ENCODE results near the gene LITAF. TPM values are rescaled to one million over a fixed set of nuclear protein-coding genes. Genes with fewer than 3 reads are reported as not detected.

The LITAF gene
- polyA plus RNA-seq, 1 of the 3 experiments (the other 2 are of a cell fraction), result 45.7 TPM

- no peaks in the 10 kb centered on the region for H3K27me3 ChIP-seq (ENCODE audit: insufficient read depth)
- ChIA-PET POLR2A (no interaction called here), CTCF (no interaction called here)
- H3K4me2 ChIP-seq, result no peak overlapping the region
- no peaks in the 10 kb centered on the region for H3K9me3 ChIP-seq
- H3F3A ChIP-seq (replicated peaks; ENCODE audit: insufficient read depth), result no peaks in the 10 kb centered on the region
- H3K79me2 ChIP-seq (ENCODE audit: insufficient read depth), result peaks cover 70% of the 10 kb centered on the region; the same call in 1 of the 2 replicates
- TF ChIP-seq FOXM1 (IDR thresholded peaks at IDR 0.05; ENCODE audit: low read depth) (no peak), ELF1 (IDR thresholded peaks at IDR 0.05) (no peak), RCOR1 (IDR thresholded peaks at IDR 0.05; ENCODE audit: low read length) (no peak), TCF12 (IDR thresholded peaks at IDR 0.05) (no peak), SIN3A (IDR thresholded peaks at IDR 0.05; ENCODE audit: borderline replicate concordance, low read depth, low read length) (no peak), TAF1 (IDR thresholded peaks at IDR 0.05; ENCODE audit: borderline replicate concordance, low read depth, low read length) (no peak), RXRA (IDR thresholded peaks at IDR 0.05; ENCODE audit: borderline replicate concordance, low read depth) (no peak), TEAD4 (IDR thresholded peaks at IDR 0.05; ENCODE audit: borderline replicate concordance, insufficient read depth) (no peak), FOXJ3 (CRISPR knock-in tag; IDR thresholded peaks at IDR 0.05) (no peak), ZBTB33 (IDR thresholded peaks at IDR 0.05; ENCODE audit: borderline replicate concordance, low read depth) (no peak), GABPA (IDR thresholded peaks at IDR 0.05; ENCODE audit: low read depth) (no peak), PBX3 (IDR thresholded peaks at IDR 0.05) (no peak), POLR2AphosphoS5 (IDR thresholded peaks at IDR 0.05; ENCODE audit: low read depth, low read length) (no peak), SMC3 (IDR thresholded peaks at IDR 0.05; ENCODE audit: low read depth, low read length) (no peak), EP300 (IDR thresholded peaks at IDR 0.05; ENCODE audit: borderline replicate concordance in 1 of 2, low read depth in 1 of 2, low read length in 1 of 2) (no peak)
- H3K27ac ChIP-seq (ENCODE audit: low read depth in 2 of 2, low read length in 1 of 2), result no peak overlapping the region
- H3K9me2 ChIP-seq, result no peaks in the 10 kb centered on the region
- no peak for DNase-seq
- H3K4me1 ChIP-seq (ENCODE audit: control insufficient read depth in 1 of 2, insufficient read depth in 2 of 2, low read depth in 1 of 2, low read length in 1 of 2), result no peaks in the 10 kb centered on the region
- no peak overlapping the region for H2AFZ ChIP-seq (ENCODE audit: low read depth)
- no peaks in the 10 kb centered on the region for H3K36me3 ChIP-seq (replicated peaks in 1 of 2; ENCODE audit: control insufficient read depth in 1 of 2, insufficient read depth in 2 of 2, low read length in 1 of 2)
- H4K20me1 ChIP-seq (ENCODE audit: insufficient read depth), result peaks cover 23% of the 10 kb centered on the region
- no peak overlapping the region for H3K4me3 ChIP-seq (ENCODE audit: low read depth in 2 of 2, low read length in 1 of 2)
- no peak overlapping the region for H3K9ac ChIP-seq
- 95% methylated on average over 4 of the region's 4 CpGs for WGBS (ENCODE audit: low lambda C conversion rate)
Measured at GRCh38 chr16:11571549-11571948, 15.2 kb downstream of the LITAF start.

GRCh38 chr16:11570806-11571205 lies 15.9 kb downstream of the LITAF start:
- H3K79me2 ChIP-seq (ENCODE audit: insufficient read depth), result peaks cover 70% of the 10 kb centered on the region; the same call in 1 of the 2 replicates
- H2AFZ ChIP-seq (ENCODE audit: low read depth), result no peak overlapping the region
- ChIA-PET CTCF (interaction anchor here (1.0 kb wide), 1 partner anchor 16 kb away, joined by 3 read pairs; no protein-coding TSS in a partner anchor), POLR2A (no interaction called here)
- TF ChIP-seq CHD2 (IDR thresholded peaks at IDR 0.05; ENCODE audit: low read length, partially characterized antibody) (no peak), GATA2 (CRISPR knock-in tag; IDR thresholded peaks at IDR 0.05) (no peak), YY1 (IDR thresholded peaks at IDR 0.05; ENCODE audit: low read depth) (no peak), FOXJ3 (CRISPR knock-in tag; IDR thresholded peaks at IDR 0.05) (no peak), MAX (IDR thresholded peaks at IDR 0.05; ENCODE audit: low read depth) (no peak), EZH2phosphoT487 (IDR thresholded peaks at IDR 0.05; ENCODE audit: borderline replicate concordance, low read depth) (no peak)
- no peaks in the 10 kb centered on the region for H3F3A ChIP-seq (replicated peaks; ENCODE audit: insufficient read depth)
- H3K27me3 ChIP-seq (ENCODE audit: insufficient read depth), result no peaks in the 10 kb centered on the region
- H3K4me1 ChIP-seq (ENCODE audit: control insufficient read depth in 1 of 2, insufficient read depth in 2 of 2, low read depth in 1 of 2, low read length in 1 of 2), result no peaks in the 10 kb centered on the region
- no peaks in the 10 kb centered on the region for H3K36me3 ChIP-seq (replicated peaks in 1 of 2; ENCODE audit: control insufficient read depth in 1 of 2, insufficient read depth in 2 of 2, low read length in 1 of 2)
- H3K9me3 ChIP-seq, result no peaks in the 10 kb centered on the region
- H3K9ac ChIP-seq, result no peak overlapping the region
- WGBS (ENCODE audit: low lambda C conversion rate), result 96% methylated on average over 5 of the region's 5 CpGs
- DNase-seq, result no peak
- no peak overlapping the region for H3K27ac ChIP-seq (ENCODE audit: low read depth in 2 of 2, low read length in 1 of 2)
- no peak overlapping the region for H3K4me3 ChIP-seq (ENCODE audit: low read depth in 2 of 2, low read length in 1 of 2)
- peaks cover 23% of the 10 kb centered on the region for H4K20me1 ChIP-seq (ENCODE audit: insufficient read depth)
- no peak overlapping the region for H3K4me2 ChIP-seq
- H3K9me2 ChIP-seq, result no peaks in the 10 kb centered on the region

All from SK-N-SH (cell line).